ENCODE measurements around the gene ELANE. TPM values are rescaled to one million over a fixed set of nuclear protein-coding genes. Genes with fewer than 3 reads are reported as not detected.

Gene ELANE
- total RNA-seq, 3 donors from 2014 or later, result 0.43 to 1.2 (median 0.77) TPM

- TF ChIP-seq CTCF (IDR thresholded peaks at IDR 0.05), result no peak
- Histone ChIP-seq H3K36me3 (ENCODE audit: low read depth) (no peaks in the 10 kb centered on the region), H3K4me1 (ENCODE audit: low read depth) (peaks cover 6% of the 10 kb centered on the region), H3K9me3 (no peaks in the 10 kb centered on the region), H3K4me3 (no peak overlapping the region)
- DNase-seq (no peak), ATAC-seq (no peak)
- intact Hi-C loops (cut with DNase I, micrococcal nuclease), result no loop called here
Observed at GRCh38 chr19:821231-821824, 30.8 kb upstream of the ELANE start.

- intact Hi-C loops (cut with DNase I, micrococcal nuclease), result no loop called here
- Histone ChIP-seq H3K36me3 (ENCODE audit: low read depth) (no peaks in the 10 kb centered on the region), H3K4me1 (ENCODE audit: low read depth) (peaks cover 6% of the 10 kb centered on the region), H3K9me3 (no peaks in the 10 kb centered on the region), H3K4me3 (no peak within 1 kb of the TSS)
- no peak for TF ChIP-seq CTCF (IDR thresholded peaks at IDR 0.05)
- DNase-seq (no peak), ATAC-seq (no peak)
Observed at GRCh38 chr19:821825-822503, 30.1 kb upstream of the ELANE start, which contains the start of gene PLPPR3. TSS of gene PLPPR3 (minus strand) at chr19:821955. CDS start at chr19:821559, 396 bp downstream.

- intact Hi-C loops (cut with DNase I, micrococcal nuclease), result no loop called here
- ATAC-seq (peak; percentile 72), DNase-seq (peak in 1 of 3 donors; percentile 37)
- Histone ChIP-seq H3K36me3 (ENCODE audit: low read depth) (no peaks in the 10 kb centered on the region), H3K4me3 (no peak overlapping the region), H3K4me1 (ENCODE audit: low read depth) (peaks cover 6% of the 10 kb centered on the region), H3K9me3 (no peaks in the 10 kb centered on the region)
- TF ChIP-seq CTCF (IDR thresholded peaks at IDR 0.05), result no peak
Observed at GRCh38 chr19:823565-824121, 28.5 kb upstream of the ELANE start.

GRCh38 chr19:824885-825284 lies 27.2 kb upstream of the ELANE start:
- TF ChIP-seq CTCF (IDR thresholded peaks at IDR 0.05), result no peak
- no peak overlapping the region for H3K4me3 ChIP-seq
- intact Hi-C loops (cut with DNase I, micrococcal nuclease), result no loop called here
- H3K36me3 ChIP-seq (ENCODE audit: low read depth), result no peaks in the 10 kb centered on the region
- DNase-seq, result no peak
- no peaks in the 10 kb centered on the region for H3K9me3 ChIP-seq
- ATAC-seq, result no peak
- H3K4me1 ChIP-seq (ENCODE audit: low read depth), result peaks cover 6% of the 10 kb centered on the region

- DNase-seq, result no peak
- Histone ChIP-seq H3K4me3 (no peak overlapping the region), H3K4me1 (ENCODE audit: low read depth) (peaks cover 6% of the 10 kb centered on the region), H3K36me3 (ENCODE audit: low read depth) (no peaks in the 10 kb centered on the region), H3K9me3 (no peaks in the 10 kb centered on the region)
- no peak for ATAC-seq
- no peak for TF ChIP-seq CTCF (IDR thresholded peaks at IDR 0.05)
- intact Hi-C loops (cut with DNase I, micrococcal nuclease), result no loop called here
Observed at GRCh38 chr19:825897-826644, 26.0 kb upstream of the ELANE start.

Data from mucosa of descending colon (tissue), 3 donors.